Fibroblast of the aortic adventitia (primary cell): ENCODE results near the gene PERP. TPM values are rescaled to one million over a fixed set of nuclear protein-coding genes. Genes with fewer than 3 reads are reported as not detected.

Experiments
- DNase-seq: peaks from one replicate; pipeline ENCODE4 v3.0.0-alpha.2; 2010; ENCODE audit warnings: low read depth
- H3K4me3 ChIP-seq: 2 replicates; pipeline ENCODE4 v1.5.1; 2011; ENCODE audit warnings: low read depth, mild to moderate bottlenecking, control low read depth, low read length, moderate library complexity
- CTCF ChIP-seq: IDR thresholded peaks from 2 replicates; pipeline ENCODE4 v1.5.1; 2011; ENCODE audit warnings: mild to moderate bottlenecking, low read length, control low read depth, inconsistent platforms; ENCODE audit not compliant: insufficient read depth
- total RNA-seq: library from RNA; depleted of rRNA; stranded (reverse); fragments of >200 nt; gene quantifications from 2 replicates; pipeline ENCODE4 v1.2.3, GENCODE V29; 2012; ENCODE audit warnings: low replicate concordance

PERP gene
- total RNA-seq, 1 donor, result 25.0 TPM

GRCh38 chr6:138113588-138114210, 6.5 kb upstream of the PERP start:
- no peak for DNase-seq
- H3K4me3 ChIP-seq, result no peak overlapping the region
- no peak for TF ChIP-seq CTCF

GRCh38 chr6:138110229-138110628, 3.0 kb upstream of the PERP start:
- TF ChIP-seq CTCF, result no peak
- no peak for DNase-seq
- no peak overlapping the region for H3K4me3 ChIP-seq

GRCh38 chr6:138109042-138109997, 2.1 kb upstream of the PERP start:
- H3K4me3 ChIP-seq, result no peak overlapping the region
- peak; percentile 82 for DNase-seq
- peak; percentile 96 for TF ChIP-seq CTCF

- TF ChIP-seq CTCF, result no peak
- H3K4me3 ChIP-seq, result peak overlapping the region; percentile 78
- DNase-seq, result no peak
These were observed 753 bp upstream of the PERP start for GRCh38 chr6:138107752-138108592.

- peak overlapping the region; percentile 78 for H3K4me3 ChIP-seq
- no peak for TF ChIP-seq CTCF
- DNase-seq, result no peak
These were observed 548 bp downstream of the PERP start for GRCh38 chr6:138106665-138107077.

- no peak for TF ChIP-seq CTCF
- peak overlapping the region; percentile 78 for H3K4me3 ChIP-seq
- DNase-seq, result peak; percentile 16
These were observed 1.1 kb downstream of the PERP start for GRCh38 chr6:138105880-138106664.
